ENCODE data around the gene TNXB. TPM values are rescaled to one million over a fixed set of nuclear protein-coding genes. Genes with fewer than 3 reads are reported as not detected.

The TNXB gene
- total and polyA plus RNA-seq, 9 of the 15 experiments (the other 6 are each of a cell fraction or from before 2014, with no cell fraction given) = 0.14 to 28.1 (median 12.4) TPM

- ATAC-seq (no peak), FAIRE-seq (no peak), DNase-seq (ENCODE audit: extremely low read depth in 1 of 4, low spot score in 3 of 4) (no peak)
- no peak overlapping the region for H3K4me3 ChIP-seq
- TF ChIP-seq ZNF384 (IDR thresholded peaks at IDR 0.05; ENCODE audit: low read depth, low read length) (no peak), HDAC2 (IDR thresholded peaks at IDR 0.05) (0 out of 2 replicates have a peak, but pooled peaks have one; percentile 23), ZNF766 (CRISPR knock-in tag; conservative IDR thresholded peaks at IDR 0.05) (no peak), SREBF2 (CRISPR knock-in tag; IDR thresholded peaks at IDR 0.05) (no peak), BCL6 (CRISPR knock-in tag; IDR thresholded peaks at IDR 0.05) (no peak), RBM25 (IDR thresholded peaks at IDR 0.05; ENCODE audit: low read depth, low read length, severe bottlenecking) (peak; percentile 93), RFX5 (IDR thresholded peaks at IDR 0.05; ENCODE audit: low read depth, low read length) (no peak), ZNF263 (CRISPR knock-in tag; IDR thresholded peaks at IDR 0.05; ENCODE audit: borderline replicate concordance) (no peak), ZSCAN32 (CRISPR knock-in tag; IDR thresholded peaks at IDR 0.05) (no peak), CEBPZ (IDR thresholded peaks at IDR 0.05; ENCODE audit: borderline replicate concordance, low read depth, low read length) (no peak), BCOR (IDR thresholded peaks at IDR 0.05) (peak; percentile 88), KLF6 (CRISPR knock-in tag; IDR thresholded peaks at IDR 0.05; ENCODE audit: borderline replicate concordance) (no peak), KDM1A (IDR thresholded peaks at IDR 0.05) (peak in 1 of 2 experiments; percentile 47; a peak in 1 of 4 replicates)
- peaks cover 15 to 40% of the 10 kb centered on the region in 2 experiments for H3K27me3 ChIP-seq (ENCODE audit: control insufficient read depth in 2 of 2, insufficient read depth in 2 of 2, low read length in 2 of 2)
- ChIA-PET POLR2A (interaction anchor here (0.6 to 7.4 kb wide), 4 partner anchors 20 to 133 kb away, joined by 3 to 38 read pairs (median 5); partner anchors contain the start of genes ATF6B and TNXB), CTCF (ENCODE audit: low intra/inter-chr PET ratio) (no interaction called here)
- no TSS peak for BruUV-seq (replicated peaks)
- H3K9me3 ChIP-seq (replicated peaks; ENCODE audit: control insufficient read depth, insufficient read depth, low read depth, low read length) = no peaks in the 10 kb centered on the region
- H3K36me3 ChIP-seq (ENCODE audit: control insufficient read depth, insufficient read depth, low read length) = no peaks in the 10 kb centered on the region
- no peak overlapping the region for H2AFZ ChIP-seq (ENCODE audit: low read depth, low read length)
- no peaks in the 10 kb centered on the region for H3K9me1 ChIP-seq (ENCODE audit: control insufficient read depth, insufficient read depth, low read length)
- no peak overlapping the region; a peak in 1 of 4 replicates for H3K9ac ChIP-seq (ENCODE audit: insufficient read depth in 1 of 2, low read depth in 2 of 2, low read length in 2 of 2)
- WGBS (ENCODE audit: insufficient coverage, low coverage, missing lambda C conversion rate) = 14% methylated on average over 10 of the region's 10 CpGs
- H4K20me1 ChIP-seq (replicated peaks; ENCODE audit: control insufficient read depth, insufficient read depth, low read length) = no peaks in the 10 kb centered on the region
- no peak overlapping the region for H3K4me2 ChIP-seq (ENCODE audit: insufficient read depth, low read length)
- H3K79me2 ChIP-seq (ENCODE audit: control insufficient read depth, insufficient read depth, low read length) = no peaks in the 10 kb centered on the region
- H3K4me1 ChIP-seq (replicated peaks in 1 of 2; ENCODE audit: control insufficient read depth in 2 of 2, insufficient read depth in 2 of 2, low read length in 2 of 2) = peaks cover 9 to 30% of the 10 kb centered on the region in 2 experiments
- intact Hi-C loops (cut with micrococcal nuclease) (no loop called here), in situ Hi-C loops (cut with MboI) (no loop called here)
- H3K27ac ChIP-seq (ENCODE audit: extremely low read depth, low read depth, low read length) = no peak overlapping the region
These were observed 19.9 kb downstream of the TNXB start for GRCh38 chr6:32089082-32089828.

Measured in K562 (cell line).